MCF 10A (cell line): Measurements from ENCODE around the gene TUBB3. TPM values are rescaled to one million over a fixed set of nuclear protein-coding genes. Genes with fewer than 3 reads are reported as not detected.

Experiments used
- BruUV-seq: library from RNA; stranded (reverse); fragments of 400-500 nt; replicated peaks from 2 replicates; lab custom pipeline; 2021; lab: Mats Ljungman, UMichigan
- CTCF ChIA-PET: fragments of 300-600 bp; sonication (Branson Sonifier 250); formaldehyde crosslinking; extraction: SDS; loops from one replicate; lab custom pipeline; 2021; ENCODE audit warnings: antibody characterized with exemption, inconsistent platforms; lab: Yijun Ruan, JAX
- POLR2A ChIA-PET: fragments of 300-600, 350-650 bp; sonication (Branson Sonifier 250); formaldehyde crosslinking; extraction: SDS; loops from one replicate; lab custom pipeline; 2020; ENCODE audit warnings: antibody characterized with exemption, inconsistent platforms; lab: Yijun Ruan, JAX
- DNase-seq: peaks from one replicate; pipeline ENCODE4 v3.0.0-alpha.2; 2018; ENCODE audit not compliant: unreplicated experiment
- H3K27ac Mint-ChIP-seq: one replicate; pipeline ENCODE4 v1.8.0; 2022; ENCODE audit warnings: mild to moderate bottlenecking, low read depth, mixed read lengths; ENCODE audit not compliant: unreplicated experiment
- H3K27me3 Mint-ChIP-seq: one replicate; pipeline ENCODE4 v1.8.0; 2022; ENCODE audit warnings: mixed read lengths; ENCODE audit not compliant: insufficient read depth, unreplicated experiment
- H3K36me3 Mint-ChIP-seq: one replicate; pipeline ENCODE4 v1.8.0; 2022; ENCODE audit warnings: mild to moderate bottlenecking, moderate library complexity, mixed read lengths; ENCODE audit not compliant: insufficient read depth, unreplicated experiment
- H3K4me1 Mint-ChIP-seq: one replicate; pipeline ENCODE4 v1.8.0; 2022; ENCODE audit warnings: mixed read lengths; ENCODE audit not compliant: insufficient read depth, unreplicated experiment
- H3K4me3 Mint-ChIP-seq: one replicate; pipeline ENCODE4 v1.8.0; 2022; ENCODE audit warnings: mild to moderate bottlenecking, moderate library complexity, mixed read lengths; ENCODE audit not compliant: unreplicated experiment
- H3K9me3 Mint-ChIP-seq: one replicate; pipeline ENCODE4 v1.8.0; 2022; ENCODE audit warnings: mixed read lengths; ENCODE audit not compliant: unreplicated experiment
- CTCF ChIP-seq: fragments of 200-600 bp; IDR thresholded peaks from one replicate; pipeline ENCODE4 v1.8.0; 2022; ENCODE audit warnings: antibody characterized with exemption, mild to moderate bottlenecking; ENCODE audit not compliant: unreplicated experiment
- intact Hi-C: fragments of 100-400 bp; cut with micrococcal nuclease; formaldehyde crosslinking; loops from 2 replicates; pipeline ENCODE4 v1.14.1; 2022
- total RNA-seq: library from RNA; stranded (reverse); gene quantifications from 2 replicates; pipeline ENCODE4 v1.2.3, GENCODE V29; 2022

Gene TUBB3
- total RNA-seq, 1 experiment from 2014 or later, result 23.0 TPM

- Mint-ChIP-seq H3K4me1 (no peaks in the 10 kb centered on the region), H3K9me3 (no peaks in the 10 kb centered on the region), H3K4me3 (no peak overlapping the region), H3K27me3 (no peaks in the 10 kb centered on the region), H3K36me3 (peaks cover 65% of the 10 kb centered on the region), H3K27ac (no peak overlapping the region)
- no peak for DNase-seq
- BruUV-seq, result no TSS peak
- intact Hi-C loops, result no loop called here
- no peak for TF ChIP-seq CTCF
- ChIA-PET POLR2A (no interaction called here), CTCF (no interaction called here)
Observed at GRCh38 chr16:89892635-89893034, 30.5 kb upstream of the TUBB3 start.

- H3K9me3 Mint-ChIP-seq, result no peaks in the 10 kb centered on the region
- ChIA-PET CTCF (no interaction called here), POLR2A (interaction anchor here (1.1 kb wide), 2 partner anchors 13 to 29 kb away, joined by 4 to 5 read pairs; partner anchors contain the start of gene TUBB3)
- no peak overlapping the region for H3K27ac Mint-ChIP-seq
- BruUV-seq, result no TSS peak
- H3K4me1 Mint-ChIP-seq, result no peaks in the 10 kb centered on the region
- H3K4me3 Mint-ChIP-seq, result no peak overlapping the region
- no peaks in the 10 kb centered on the region for H3K27me3 Mint-ChIP-seq
- DNase-seq, result no peak
- H3K36me3 Mint-ChIP-seq, result peaks cover 60% of the 10 kb centered on the region
- intact Hi-C loops, result no loop called here
- TF ChIP-seq CTCF, result no peak
Observed at GRCh38 chr16:89893642-89894548, 29.2 kb upstream of the TUBB3 start.

GRCh38 chr16:89895482-89896250 lies 27.5 kb upstream of the TUBB3 start:
- intact Hi-C loops, result no loop called here
- TF ChIP-seq CTCF, result no peak
- H3K9me3 Mint-ChIP-seq, result no peaks in the 10 kb centered on the region
- no peak overlapping the region for H3K27ac Mint-ChIP-seq
- H3K27me3 Mint-ChIP-seq, result no peaks in the 10 kb centered on the region
- ChIA-PET POLR2A (no interaction called here), CTCF (no interaction called here)
- no TSS peak for BruUV-seq
- DNase-seq, result no peak
- H3K36me3 Mint-ChIP-seq, result peaks cover 62% of the 10 kb centered on the region
- no peak overlapping the region for H3K4me3 Mint-ChIP-seq
- no peaks in the 10 kb centered on the region for H3K4me1 Mint-ChIP-seq

GRCh38 chr16:89897204-89897603 lies 25.9 kb upstream of the TUBB3 start:
- Mint-ChIP-seq H3K9me3 (no peaks in the 10 kb centered on the region), H3K4me3 (no peak overlapping the region), H3K27ac (no peak overlapping the region)

More at GRCh38 chr16:89897204-89897603, 25.9 kb upstream of the TUBB3 start:
- POLR2A ChIA-PET, result no interaction called here
- H3K27me3 Mint-ChIP-seq, result no peaks in the 10 kb centered on the region
- DNase-seq, result no peak
- BruUV-seq, result no TSS peak
- H3K4me1 Mint-ChIP-seq, result no peaks in the 10 kb centered on the region
- peaks cover 54% of the 10 kb centered on the region for H3K36me3 Mint-ChIP-seq
- intact Hi-C loops, result no loop called here
- no peak for TF ChIP-seq CTCF
- CTCF ChIA-PET, result interaction anchor here (0.6 kb wide), 1 partner anchor 72 kb away, joined by 5 read pairs; no protein-coding TSS in a partner anchor
